G401.6 (cell line): ENCODE data around the gene NTN3.
"Not testable (repeated sequence)": the region's sequence is repeated elsewhere in the genome, so short reads cannot be mapped to it uniquely, and the experiment has no call there.

Experiments
- FAIRE-seq: peaks from 2 replicates; lab custom pipeline; 2012; peaks lifted over from hg19 to GRCh38; lab: Jason Lieb, UNC

NTN3 gene

GRCh38 chr16:2441143-2441804, 29.8 kb upstream of the NTN3 start:
- not testable (repeated sequence) for FAIRE-seq

- no peak for FAIRE-seq
These were observed 27.5 kb upstream of the NTN3 start for GRCh38 chr16:2443555-2443954.

GRCh38 chr16:2447920-2448583, 23.0 kb upstream of the NTN3 start:
- no peak for FAIRE-seq

- no peak for FAIRE-seq
These were observed 22.0 kb upstream of the NTN3 start for GRCh38 chr16:2449118-2449517.

GRCh38 chr16:2450535-2450934, 20.6 kb upstream of the NTN3 start:
- no peak for FAIRE-seq

GRCh38 chr16:2450975-2451381, 20.1 kb upstream of the NTN3 start:
- no peak for FAIRE-seq

- no peak for FAIRE-seq
These were observed 19.2 kb upstream of the NTN3 start for GRCh38 chr16:2451851-2452320.

- no peak for FAIRE-seq
These were observed 18.4 kb upstream of the NTN3 start for GRCh38 chr16:2452650-2453049.

GRCh38 chr16:2455081-2455845, 15.8 kb upstream of the NTN3 start:
- FAIRE-seq: no peak

- FAIRE-seq: no peak
These were observed 14.4 kb upstream of the NTN3 start for GRCh38 chr16:2456551-2457153.

GRCh38 chr16:2457267-2457666, 13.8 kb upstream of the NTN3 start:
- FAIRE-seq: no peak

- FAIRE-seq: no peak
These were observed 13.2 kb upstream of the NTN3 start for GRCh38 chr16:2457946-2458345.

- FAIRE-seq: no peak
These were observed 12.0 kb upstream of the NTN3 start for GRCh38 chr16:2458887-2459646.

GRCh38 chr16:2459647-2460390, 11.3 kb upstream of the NTN3 start, which contains the start of gene TEDC2:
Gene TEDC2, plus strand, starts transcription at chr16:2460109. Its CDS starts 36 bp downstream, at chr16:2460145.
- FAIRE-seq: peak; percentile 96

GRCh38 chr16:2460391-2460713, 10.7 kb upstream of the NTN3 start:
- no peak for FAIRE-seq

GRCh38 chr16:2460916-2461315, 10.2 kb upstream of the NTN3 start:
- no peak for FAIRE-seq

GRCh38 chr16:2462031-2462866, 8.8 kb upstream of the NTN3 start:
- FAIRE-seq: no peak

GRCh38 chr16:2464333-2464732, 6.8 kb upstream of the NTN3 start:
- FAIRE-seq: no peak

GRCh38 chr16:2465653-2466415, 5.3 kb upstream of the NTN3 start:
- FAIRE-seq: no peak
